Stomach smooth muscle (tissue), 2 donors: ENCODE results near the gene BRD4.

ENCODE experiments used
- H3K27ac ChIP-seq: one replicate; pipeline ENCODE4 v1.7.0; 2013; ENCODE audit warnings: mild to moderate bottlenecking, low read length, inconsistent platforms
- H3K27me3 ChIP-seq, 2 donors: one replicate each; pipeline ENCODE4 v1.7.0; 2013; ENCODE audit warnings: low read length in 2 of 2; ENCODE audit not compliant: insufficient read depth in 2 of 2, control insufficient read depth in 1 of 2
- H3K36me3 ChIP-seq, 2 donors: one replicate each; pipeline ENCODE4 v1.7.0; 2013; ENCODE audit warnings: low read length in 2 of 2; ENCODE audit not compliant: control insufficient read depth in 2 of 2, insufficient read depth in 2 of 2
- H3K4me1 ChIP-seq: one replicate; pipeline ENCODE4 v1.7.0; 2013; ENCODE audit warnings: low read length; ENCODE audit not compliant: control insufficient read depth, insufficient read depth
- H3K4me3 ChIP-seq, 2 donors: one replicate each; pipeline ENCODE4 v1.7.0; 2013; ENCODE audit warnings: low read length in 2 of 2
- H3K9ac ChIP-seq, 2 donors: one replicate each; pipeline ENCODE4 v1.7.0; 2013; ENCODE audit warnings: low read length in 2 of 2, mild to moderate bottlenecking in 1 of 2
- H3K9me3 ChIP-seq, 2 donors: one replicate each; pipeline ENCODE4 v1.7.0; 2013; ENCODE audit warnings: low read length in 2 of 2; ENCODE audit not compliant: control insufficient read depth in 2 of 2
- donor health status: healthy.
- donor health status: Pancreatic carcinoma.

Gene BRD4

DNA sequence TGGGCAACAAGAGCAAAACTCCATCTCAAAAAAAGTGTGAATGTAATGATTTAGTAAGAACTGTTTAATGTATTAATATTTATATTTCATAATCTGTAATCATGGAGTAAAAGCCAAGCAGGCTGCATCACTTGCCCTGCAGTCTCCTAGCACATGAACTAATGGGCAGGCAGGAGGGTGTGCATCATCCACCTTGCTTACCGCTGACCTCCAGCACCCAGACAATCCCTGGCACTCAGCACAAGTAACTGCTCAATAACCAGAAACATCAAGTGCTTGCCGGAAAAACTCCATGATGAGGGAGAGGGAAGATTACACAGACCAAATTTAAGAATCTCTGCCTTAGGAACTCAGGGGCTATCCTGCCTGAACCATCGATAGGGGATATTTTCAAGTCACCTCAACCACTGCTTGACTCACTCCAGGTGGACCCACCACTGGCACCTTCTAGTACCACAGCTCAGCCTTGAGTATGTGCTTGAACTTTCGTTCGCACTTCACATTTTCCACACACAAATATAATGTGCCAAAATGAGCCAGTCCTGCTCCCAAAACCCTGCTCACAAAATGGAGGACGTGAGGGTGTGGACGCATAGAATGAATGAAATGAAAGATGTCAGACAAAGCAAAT lies 18.6 kb downstream of the BRD4 start:
- H3K9ac ChIP-seq = no peak overlapping the region
- no peaks in the 10 kb centered on the region for H3K36me3 ChIP-seq
- no peaks in the 10 kb centered on the region for H3K9me3 ChIP-seq
- peaks cover 46% of the 10 kb centered on the region for H3K4me1 ChIP-seq
- H3K27ac ChIP-seq = no peak overlapping the region
- no peaks in the 10 kb centered on the region for H3K27me3 ChIP-seq
- no peak overlapping the region for H3K4me3 ChIP-seq

- Histone ChIP-seq H3K9ac (no peak overlapping the region), H3K9me3 (no peaks in the 10 kb centered on the region), H3K36me3 (no peaks in the 10 kb centered on the region), H3K4me3 (no peak overlapping the region), H3K27me3 (no peaks in the 10 kb centered on the region), H3K27ac (no peak overlapping the region), H3K4me1 (peaks cover 35% of the 10 kb centered on the region)
These were observed 25.2 kb downstream of the BRD4 start for GRCh38 chr19:15307169-15307568.

DNA sequence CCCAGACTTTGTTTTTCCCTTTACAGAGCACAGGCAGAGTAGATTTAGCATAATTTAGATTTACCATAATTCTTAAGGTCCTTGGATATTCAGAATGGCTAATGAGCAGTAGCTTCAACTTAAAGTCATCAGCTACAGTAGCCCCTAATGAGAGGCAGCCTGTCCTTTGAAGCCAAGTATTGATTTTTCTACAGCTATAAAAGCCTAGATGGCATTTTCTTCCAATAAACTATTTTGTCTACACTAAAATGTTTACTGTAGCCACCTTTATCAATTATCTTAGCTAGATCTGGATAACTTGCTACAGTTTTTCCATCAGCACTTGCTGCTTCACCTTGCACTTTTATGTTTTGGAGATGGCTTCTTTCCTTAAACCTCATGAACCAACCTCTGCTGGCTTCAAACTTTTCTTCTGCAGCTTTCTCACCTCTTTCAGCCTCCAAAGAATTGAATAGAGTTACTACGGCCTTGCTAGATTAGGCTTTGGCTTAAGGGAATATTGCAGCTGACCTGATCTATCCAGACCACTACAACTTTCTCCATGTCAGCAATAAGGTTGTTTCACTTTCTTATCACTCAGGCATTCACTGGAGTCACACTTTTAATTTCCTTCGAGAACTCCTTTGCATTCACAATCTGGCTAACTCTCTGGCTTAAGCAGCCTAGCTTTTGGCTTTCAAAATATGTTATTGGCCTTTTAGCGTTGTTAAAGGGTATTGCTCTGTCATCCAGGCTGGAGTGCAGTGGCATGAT lies 26.6 kb downstream of the BRD4 start:
- H3K9ac ChIP-seq = no peak overlapping the region
- H3K4me3 ChIP-seq = no peak overlapping the region
- H3K27ac ChIP-seq = no peak overlapping the region
- peaks cover 34% of the 10 kb centered on the region for H3K4me1 ChIP-seq
- H3K36me3 ChIP-seq = no peaks in the 10 kb centered on the region
- no peaks in the 10 kb centered on the region for H3K27me3 ChIP-seq
- no peaks in the 10 kb centered on the region for H3K9me3 ChIP-seq

- Histone ChIP-seq H3K36me3 (no peaks in the 10 kb centered on the region), H3K9me3 (no peaks in the 10 kb centered on the region), H3K4me3 (peak overlapping the region; percentile 10 to 61), H3K27ac (peak overlapping the region; percentile 76), H3K4me1 (peaks cover 44% of the 10 kb centered on the region), H3K9ac (peak overlapping the region in 1 of 2 donors; percentile 41), H3K27me3 (no peaks in the 10 kb centered on the region)
These were observed 28.1 kb downstream of the BRD4 start for GRCh38 chr19:15304140-15304705.

- Histone ChIP-seq H3K4me3 (peak overlapping the region in 1 of 2 donors; percentile 17), H3K9me3 (no peaks in the 10 kb centered on the region), H3K9ac (no peak overlapping the region), H3K4me1 (peaks cover 52% of the 10 kb centered on the region), H3K36me3 (no peaks in the 10 kb centered on the region), H3K27ac (peak overlapping the region; percentile 76), H3K27me3 (no peaks in the 10 kb centered on the region)
These were observed 29.1 kb downstream of the BRD4 start for GRCh38 chr19:15303105-15303780.

DNA sequence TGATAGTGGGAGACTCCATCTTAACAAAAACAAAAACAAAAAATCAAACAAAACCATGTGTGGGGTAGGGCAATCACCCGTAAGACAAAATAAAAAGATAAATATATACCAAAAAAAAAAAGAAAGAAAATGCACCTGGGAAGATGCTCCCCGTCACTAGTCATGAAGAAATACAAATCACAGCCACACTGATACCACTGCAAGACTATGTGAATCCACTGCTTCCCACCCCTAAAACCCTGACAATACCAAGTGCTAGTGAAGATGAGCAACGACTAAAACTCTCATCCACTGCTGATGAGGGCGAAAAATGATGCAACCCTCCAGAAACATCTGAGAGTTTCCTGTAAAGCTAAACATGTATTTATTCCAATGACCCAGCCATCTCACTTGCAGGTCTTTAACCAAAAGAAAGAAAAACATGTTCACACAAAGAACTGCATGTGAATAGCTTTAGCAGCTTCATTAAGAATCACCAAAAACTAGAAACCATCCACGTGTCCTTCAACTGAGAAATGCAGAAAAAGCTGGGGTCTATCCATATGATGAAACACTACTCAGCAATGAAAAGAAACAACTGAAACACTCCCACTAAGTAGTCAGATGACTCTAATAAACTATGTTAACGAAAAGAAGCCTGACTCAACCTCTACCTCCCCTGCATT lies 31.7 kb downstream of the BRD4 start:
- Histone ChIP-seq H3K4me1 (peaks cover 72% of the 10 kb centered on the region), H3K9me3 (no peaks in the 10 kb centered on the region), H3K4me3 (no peak overlapping the region), H3K27ac (no peak overlapping the region), H3K9ac (no peak overlapping the region), H3K27me3 (no peaks in the 10 kb centered on the region), H3K36me3 (no peaks in the 10 kb centered on the region)

DNA sequence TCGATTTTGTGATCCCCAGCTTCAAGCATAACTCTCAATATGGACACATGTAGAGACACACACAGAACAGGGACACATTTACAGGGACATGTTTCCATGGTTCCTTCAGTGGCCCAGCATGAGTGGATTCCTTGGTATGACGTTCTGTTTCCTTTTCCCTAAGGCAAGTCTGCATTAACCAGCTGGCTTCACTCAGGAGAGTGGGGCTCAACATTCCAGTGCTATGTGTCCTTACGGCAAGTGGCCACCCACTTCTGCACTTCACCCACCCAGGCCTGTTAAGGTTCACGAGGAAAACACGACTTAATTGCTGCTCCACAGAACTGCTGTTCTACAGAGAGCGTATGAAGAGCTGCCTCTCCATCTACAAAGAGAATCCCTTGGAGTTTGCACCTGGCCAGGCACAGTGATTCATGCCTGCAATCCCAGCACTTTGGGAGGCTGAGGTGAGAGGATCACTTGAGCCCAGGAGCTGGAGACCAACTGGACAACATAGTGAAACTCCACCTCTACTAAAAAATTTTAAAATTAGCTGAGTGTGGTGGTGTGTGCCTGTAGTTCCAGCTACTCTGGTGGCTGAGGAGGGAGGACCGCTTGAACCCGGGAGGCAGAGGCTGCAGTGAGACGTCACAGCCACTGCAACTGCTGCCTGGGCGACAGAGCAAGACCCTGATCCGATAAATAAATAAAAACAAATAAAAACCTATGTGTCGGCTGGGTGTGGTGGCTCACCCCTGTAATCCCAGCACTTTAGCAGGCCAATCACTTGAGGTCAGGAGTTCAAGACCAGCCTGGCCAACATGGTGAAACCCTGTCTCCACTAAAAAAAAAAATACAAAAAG lies 32.5 kb downstream of the BRD4 start:
- Histone ChIP-seq H3K4me1 (peaks cover 77% of the 10 kb centered on the region), H3K27ac (no peak overlapping the region), H3K9me3 (no peaks in the 10 kb centered on the region), H3K4me3 (peak overlapping the region in 1 of 2 donors; percentile 15), H3K36me3 (no peaks in the 10 kb centered on the region), H3K9ac (no peak overlapping the region), H3K27me3 (no peaks in the 10 kb centered on the region)

- no peaks in the 10 kb centered on the region for H3K9me3 ChIP-seq
- H3K36me3 ChIP-seq = no peaks in the 10 kb centered on the region
- no peaks in the 10 kb centered on the region for H3K27me3 ChIP-seq
- peaks cover 77% of the 10 kb centered on the region for H3K4me1 ChIP-seq
- no peak overlapping the region for H3K9ac ChIP-seq
- no peak overlapping the region for H3K27ac ChIP-seq
- H3K4me3 ChIP-seq = no peak overlapping the region
These were observed 33.3 kb downstream of the BRD4 start for GRCh38 chr19:15298847-15299567.

DNA sequence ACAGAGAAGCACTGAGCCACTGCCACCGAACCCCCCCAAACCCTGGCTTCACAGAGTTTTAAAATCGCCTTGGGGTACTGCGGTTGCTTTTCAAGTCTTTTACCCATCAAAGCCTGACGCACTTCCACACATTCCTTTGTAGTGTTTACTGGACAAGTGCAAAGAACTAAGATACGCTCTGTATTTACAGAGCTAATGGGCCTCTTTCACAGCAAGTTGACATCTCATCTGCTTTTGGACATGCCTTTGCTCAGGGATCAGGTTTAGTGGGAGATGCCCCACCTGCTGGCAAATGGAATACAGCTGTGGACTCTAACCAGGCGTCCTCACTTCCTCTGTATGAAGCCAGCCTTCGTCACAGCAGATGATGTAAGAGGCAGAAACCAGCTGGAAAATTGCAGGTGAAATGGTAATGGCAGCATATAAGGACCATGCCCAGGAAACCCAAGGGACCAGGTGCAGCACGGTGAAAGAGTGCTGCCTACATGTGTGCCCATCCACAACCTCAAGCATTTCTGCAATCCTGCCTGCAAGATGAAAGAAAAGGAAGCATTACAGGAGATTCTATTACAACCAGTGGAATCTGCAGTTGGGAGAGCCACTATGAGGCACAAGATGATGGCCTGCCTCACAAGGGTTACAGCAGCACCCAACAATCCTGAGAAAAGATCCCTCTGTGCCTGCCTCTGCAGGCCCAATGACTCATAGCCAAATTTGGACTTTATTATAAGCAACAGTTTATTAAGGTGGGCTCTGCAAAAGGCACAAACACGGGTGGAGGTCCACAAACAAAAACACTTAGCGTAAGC lies 34.7 kb downstream of the BRD4 start:
- Histone ChIP-seq H3K27me3 (no peaks in the 10 kb centered on the region), H3K36me3 (no peaks in the 10 kb centered on the region), H3K4me3 (peak overlapping the region in 1 of 2 donors; percentile 40), H3K4me1 (peaks cover 79% of the 10 kb centered on the region), H3K9ac (no peak overlapping the region), H3K27ac (peak overlapping the region; percentile 77), H3K9me3 (no peaks in the 10 kb centered on the region)
